NCI-H128 (cell line): Measurements from ENCODE around the gene TENT4B.
A peak's percentile ranks its signal among the peaks of the same experiment; 100 is the strongest.

ENCODE experiments used
- DNase-seq: peaks from one replicate; lab custom pipeline; 2025; ENCODE audit not compliant: unreplicated experiment; lab: John Stamatoyannopoulos, UW

The TENT4B gene

GRCh38 chr16:50195276-50195675, 42.2 kb downstream of the TENT4B start:
- no peak for DNase-seq

GRCh38 chr16:50195756-50196155, 42.6 kb downstream of the TENT4B start:
- no peak for DNase-seq

- DNase-seq = no peak
These were observed 44.5 kb downstream of the TENT4B start for GRCh38 chr16:50197582-50197981.

GRCh38 chr16:50198802-50199403, 45.8 kb downstream of the TENT4B start:
- no peak for DNase-seq

GRCh38 chr16:50201787-50202186, 48.7 kb downstream of the TENT4B start:
- DNase-seq = no peak

- DNase-seq = no peak
These were observed 50.0 kb downstream of the TENT4B start for GRCh38 chr16:50202926-50203624.

- DNase-seq = no peak
These were observed 50.6 kb downstream of the TENT4B start for GRCh38 chr16:50203681-50204080.

- no peak for DNase-seq
These were observed 51.5 kb downstream of the TENT4B start for GRCh38 chr16:50204453-50205108.

- DNase-seq = no peak
These were observed 54.5 kb downstream of the TENT4B start for GRCh38 chr16:50207652-50208051.

- no peak for DNase-seq
These were observed 55.4 kb downstream of the TENT4B start for GRCh38 chr16:50208460-50208931.

GRCh38 chr16:50209546-50210265, 56.6 kb downstream of the TENT4B start:
- DNase-seq = no peak

GRCh38 chr16:50210266-50211038, 57.3 kb downstream of the TENT4B start:
- peak; percentile 16 for DNase-seq

GRCh38 chr16:50213939-50214519, 60.9 kb downstream of the TENT4B start:
- no peak for DNase-seq

GRCh38 chr16:50215680-50216079, 62.6 kb downstream of the TENT4B start:
- DNase-seq = no peak

- DNase-seq = no peak
These were observed 63.1 kb downstream of the TENT4B start for GRCh38 chr16:50216231-50216630.

- no peak for DNase-seq
These were observed 66.4 kb downstream of the TENT4B start for GRCh38 chr16:50219402-50219975.

GRCh38 chr16:50224286-50224685, 71.2 kb downstream of the TENT4B start:
- no peak for DNase-seq

GRCh38 chr16:50227120-50227519, 74.0 kb downstream of the TENT4B start:
- no peak for DNase-seq

GRCh38 chr16:50227665-50228064, 74.6 kb downstream of the TENT4B start:
- no peak for DNase-seq

- no peak for DNase-seq
These were observed 75.3 kb downstream of the TENT4B start for GRCh38 chr16:50228364-50228868.
